Effector memory CD8-positive, alpha-beta T cell (primary cell): ENCODE data around the gene LHFPL3.
"Not testable (repeated sequence)": the region's sequence is repeated elsewhere in the genome, so short reads cannot be mapped to it uniquely, and the experiment has no call there.

Source experiments
- ATAC-seq: fragments of 150-1000 bp; cut with Tn5 transposase; replicated peaks from 2 replicates; pipeline ENCODE4 v1.10.0; 2021; ENCODE audit warnings: mild to moderate bottlenecking, moderate library complexity
- DNase-seq, 3 experiments: peaks; one replicate each; pipeline ENCODE4 v3.0.0; 2021
- H3K27ac Mint-ChIP-seq, 2 donors: one replicate each; pipeline ENCODE4 v1.8.0; 2022; ENCODE audit warnings: mild to moderate bottlenecking in 2 of 2, mixed read lengths in 2 of 2, moderate library complexity in 2 of 2
- H3K27me3 Mint-ChIP-seq, 2 donors: one replicate each; pipeline ENCODE4 v1.8.0; 2022; ENCODE audit warnings: mixed read lengths in 2 of 2
- H3K36me3 Mint-ChIP-seq: one replicate; pipeline ENCODE4 v1.8.0; 2022; ENCODE audit warnings: mild to moderate bottlenecking, moderate library complexity, mixed read lengths; ENCODE audit not compliant: insufficient read depth
- H3K4me1 Mint-ChIP-seq, 2 donors: one replicate each; pipeline ENCODE4 v1.8.0; 2022; ENCODE audit warnings: low read depth in 2 of 2, mixed read lengths in 2 of 2
- H3K4me3 Mint-ChIP-seq, 2 donors: one replicate each; pipeline ENCODE4 v1.8.0; 2022; ENCODE audit warnings: mild to moderate bottlenecking in 2 of 2, mixed read lengths in 2 of 2, moderate library complexity in 2 of 2
- H3K9me3 Mint-ChIP-seq, 2 donors: one replicate each; pipeline ENCODE4 v1.8.0; 2022; ENCODE audit warnings: mixed read lengths in 2 of 2

The LHFPL3 gene

DNA sequence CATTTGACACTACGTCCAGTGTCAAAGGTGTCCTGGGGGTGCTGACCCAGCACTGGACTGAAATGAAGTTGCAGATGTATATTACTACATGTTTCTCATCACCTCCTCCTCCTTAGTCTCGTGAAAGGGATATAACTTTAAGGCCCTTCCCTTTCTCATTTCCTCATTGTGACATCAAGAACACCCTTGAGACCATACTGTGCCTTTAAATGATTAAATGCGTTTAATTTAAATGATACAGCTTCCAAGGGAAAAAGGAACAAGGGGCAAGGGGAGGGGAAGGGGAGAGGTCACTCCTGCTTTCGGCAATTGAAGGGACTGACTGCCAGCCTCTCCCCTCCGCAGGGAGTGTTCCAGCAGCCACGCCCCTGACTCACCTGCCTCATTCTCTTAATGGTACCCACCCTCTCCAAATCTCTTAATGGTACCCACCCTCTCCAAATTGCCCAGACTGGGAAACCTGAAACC lies 605.2 kb downstream of the LHFPL3 start:
- no peaks in the 10 kb centered on the region for H3K27me3 Mint-ChIP-seq
- H3K27ac Mint-ChIP-seq = no peak overlapping the region

DNA sequence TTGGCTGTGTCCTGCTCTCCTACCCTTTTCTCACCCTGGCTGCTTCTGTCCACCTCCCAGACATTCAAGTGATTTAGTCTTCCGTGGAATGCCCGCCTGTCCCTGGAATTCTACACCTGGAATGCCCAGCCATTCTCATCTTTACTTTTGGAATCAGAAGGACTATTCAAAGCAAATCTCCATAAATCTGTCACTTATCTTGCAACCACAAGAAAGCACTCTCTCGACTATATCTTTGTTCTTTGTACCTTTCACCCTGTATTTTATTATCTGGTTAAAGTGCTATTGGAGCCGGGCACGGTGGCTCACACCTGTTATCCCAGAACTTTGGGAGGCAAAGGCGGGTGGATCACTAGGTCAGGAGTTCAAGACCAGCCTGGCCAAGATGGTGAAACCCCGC lies 606.3 kb downstream of the LHFPL3 start:
- Mint-ChIP-seq H3K4me1 (peaks cover 2 to 4% of the 10 kb centered on the region in 2 donors), H3K4me3 (no peak overlapping the region), H3K27me3 (no peaks in the 10 kb centered on the region), H3K9me3 (no peaks in the 10 kb centered on the region), H3K36me3 (no peaks in the 10 kb centered on the region), H3K27ac (peak overlapping the region in 1 of 2 donors; percentile 27)
- no peak for ATAC-seq
- no peak for DNase-seq

More for the DNA sequence above, 605.2 kb downstream of the LHFPL3 start:
- no peak overlapping the region for H3K4me3 Mint-ChIP-seq
- H3K9me3 Mint-ChIP-seq = no peaks in the 10 kb centered on the region
- no peak for DNase-seq
- no peak for ATAC-seq
- H3K36me3 Mint-ChIP-seq = no peaks in the 10 kb centered on the region
- peaks cover 0 to 2% of the 10 kb centered on the region in 2 donors for H3K4me1 Mint-ChIP-seq

DNA sequence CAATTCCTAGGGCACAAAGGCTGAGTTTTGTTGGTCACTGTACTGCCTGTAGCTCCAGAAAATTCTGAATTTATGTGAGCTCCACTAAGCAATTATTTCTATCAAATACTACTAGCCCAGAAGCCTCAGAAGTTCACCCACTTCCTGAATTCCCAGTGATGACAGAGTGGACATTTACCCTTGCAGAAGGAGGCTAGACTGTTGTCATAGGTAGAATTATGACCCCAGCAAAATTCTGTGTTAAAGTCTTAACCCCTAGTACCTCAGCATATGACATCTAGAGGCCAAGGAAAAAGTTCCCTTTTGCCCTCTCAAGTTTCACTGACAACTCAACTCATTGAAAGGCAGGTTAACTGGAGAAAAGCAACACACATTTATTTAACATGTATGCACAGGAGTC lies 606.9 kb downstream of the LHFPL3 start:
- Mint-ChIP-seq H3K9me3 (no peaks in the 10 kb centered on the region), H3K4me1 (peaks cover 2 to 4% of the 10 kb centered on the region in 2 donors), H3K27me3 (no peaks in the 10 kb centered on the region), H3K27ac (no peak overlapping the region), H3K36me3 (no peaks in the 10 kb centered on the region), H3K4me3 (no peak overlapping the region)
- no peak for ATAC-seq
- DNase-seq = no peak

DNA sequence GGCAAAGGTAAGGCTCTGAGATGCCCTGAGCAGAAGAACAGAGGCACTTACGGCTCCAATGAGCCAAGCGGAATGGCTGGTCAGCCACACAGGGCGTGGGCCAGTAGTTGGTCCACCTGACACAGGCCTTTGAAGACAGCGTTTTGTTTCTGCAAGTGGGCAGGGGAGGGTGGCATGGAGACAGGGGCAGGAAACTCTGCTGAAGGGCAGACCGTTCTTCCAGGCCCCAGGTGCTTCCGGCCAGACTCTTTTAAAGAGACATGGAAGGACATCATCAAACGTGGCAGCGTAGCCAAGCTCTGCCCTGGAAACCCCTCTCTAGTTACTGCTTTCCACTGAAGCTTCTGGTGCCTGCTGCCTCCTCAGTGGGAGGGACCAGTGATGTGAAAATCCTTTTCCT lies 608.1 kb downstream of the LHFPL3 start:
- ATAC-seq (no peak), DNase-seq (no peak)
- Mint-ChIP-seq H3K27me3 (no peaks in the 10 kb centered on the region), H3K36me3 (peaks cover 10% of the 10 kb centered on the region), H3K4me1 (peaks cover 10 to 16% of the 10 kb centered on the region in 2 donors), H3K27ac (no peak overlapping the region), H3K9me3 (no peaks in the 10 kb centered on the region), H3K4me3 (no peak overlapping the region)

DNA sequence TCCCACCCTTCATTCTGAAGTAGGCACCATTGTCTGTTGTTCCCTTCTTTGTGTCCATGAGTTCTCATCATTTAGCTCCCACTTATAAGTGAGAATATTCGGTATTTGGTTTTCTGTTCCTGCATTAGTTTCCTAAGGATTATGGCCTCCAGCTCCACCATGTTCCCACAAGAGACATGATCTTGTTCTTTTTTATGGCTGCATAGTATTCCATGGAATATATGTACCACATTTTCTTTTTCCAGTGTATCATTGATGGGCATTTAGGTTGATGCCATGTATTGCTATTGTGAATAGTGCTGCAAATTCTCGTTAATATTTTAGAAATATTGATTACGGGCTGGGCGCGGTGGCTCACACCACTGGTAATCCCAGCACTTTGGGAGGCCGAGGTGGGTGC lies 609.1 kb downstream of the LHFPL3 start:
- ATAC-seq, H3K27ac Mint-ChIP-seq, DNase-seq, H3K9me3 Mint-ChIP-seq, H3K4me3 Mint-ChIP-seq, H3K27me3 Mint-ChIP-seq: not testable (repeated sequence)
- peaks cover 19% of the 10 kb centered on the region for H3K36me3 Mint-ChIP-seq
- peaks cover 13 to 22% of the 10 kb centered on the region in 2 donors for H3K4me1 Mint-ChIP-seq

DNA sequence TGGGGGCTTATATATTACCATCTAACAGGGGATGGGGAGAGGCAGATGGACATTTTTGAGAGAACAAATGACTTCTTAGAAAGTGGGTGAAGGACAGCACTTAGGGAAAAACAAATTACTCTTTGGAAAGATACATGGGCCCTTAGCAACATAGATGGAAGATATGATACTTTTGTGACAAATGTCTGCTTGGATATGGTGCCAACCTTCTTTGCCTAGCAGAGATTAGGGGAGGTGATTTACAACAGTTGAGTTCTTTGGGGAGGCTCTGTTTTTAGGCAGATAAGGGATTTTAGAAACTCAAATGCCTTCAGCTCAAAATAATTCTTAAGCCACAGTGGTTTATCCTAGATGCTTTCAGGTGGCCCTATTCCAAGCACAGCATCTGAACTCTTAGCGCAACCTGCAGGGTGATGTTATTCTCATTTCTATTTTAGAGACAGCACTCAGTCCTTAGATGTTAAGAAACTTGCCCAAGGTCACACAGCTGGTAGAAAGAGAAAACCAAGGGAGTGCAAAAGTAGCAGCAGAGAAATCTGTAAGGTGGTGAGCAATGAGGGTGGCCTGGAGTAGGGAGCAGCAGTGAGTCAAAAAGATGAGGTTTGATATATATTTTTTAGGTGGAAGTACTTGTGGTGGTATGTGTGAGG lies 610.5 kb downstream of the LHFPL3 start:
- Mint-ChIP-seq H3K27ac (peak overlapping the region; percentile 5 to 13), H3K27me3 (no peaks in the 10 kb centered on the region), H3K36me3 (peaks cover 30% of the 10 kb centered on the region), H3K4me3 (no peak overlapping the region), H3K4me1 (peaks cover 18 to 29% of the 10 kb centered on the region in 2 donors), H3K9me3 (no peaks in the 10 kb centered on the region)
- ATAC-seq = no peak
- DNase-seq = no peak

DNA sequence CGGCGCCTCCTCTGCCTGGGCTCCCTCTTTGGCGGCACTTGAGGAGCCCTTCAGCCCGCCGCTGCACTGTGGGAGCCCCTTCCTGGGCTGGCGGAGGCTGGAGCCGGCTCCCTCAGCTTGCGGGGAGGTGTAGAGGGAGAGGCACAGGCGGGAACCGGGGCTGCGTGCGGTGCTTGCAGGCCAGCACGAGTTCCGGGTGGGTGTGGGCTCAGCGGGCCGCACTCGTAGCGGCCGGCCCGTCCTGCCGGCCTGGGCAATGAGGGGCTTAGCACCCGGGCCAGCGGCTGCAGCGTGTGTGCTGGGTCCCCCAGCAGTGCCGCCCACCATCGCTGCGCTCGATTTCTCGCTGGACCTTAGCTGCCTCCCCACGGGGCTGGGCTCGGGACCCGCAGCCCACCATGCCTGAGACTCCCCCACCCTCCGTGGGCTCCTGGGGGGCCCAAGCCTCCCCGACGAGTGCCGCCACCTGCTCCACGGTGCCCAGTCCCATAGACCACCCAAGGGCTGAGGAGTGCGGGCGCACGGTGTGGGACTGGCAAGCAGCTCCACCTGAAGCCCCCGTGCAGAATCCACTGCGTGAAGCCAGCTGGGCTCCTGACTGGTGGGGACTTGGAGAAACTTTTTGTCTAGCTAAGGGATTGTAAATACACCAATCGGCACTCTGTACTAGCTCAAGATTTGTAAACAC lies 611.8 kb downstream of the LHFPL3 start:
- ATAC-seq (no peak), DNase-seq (no peak)
- H3K27me3 Mint-ChIP-seq = no peaks in the 10 kb centered on the region
- H3K4me3 Mint-ChIP-seq = peak overlapping the region; percentile 95 to 96
- peaks cover 29 to 40% of the 10 kb centered on the region in 2 donors for H3K4me1 Mint-ChIP-seq
- no peaks in the 10 kb centered on the region for H3K9me3 Mint-ChIP-seq
- peaks cover 43% of the 10 kb centered on the region for H3K36me3 Mint-ChIP-seq
- peak overlapping the region; percentile 100 for H3K27ac Mint-ChIP-seq

DNA sequence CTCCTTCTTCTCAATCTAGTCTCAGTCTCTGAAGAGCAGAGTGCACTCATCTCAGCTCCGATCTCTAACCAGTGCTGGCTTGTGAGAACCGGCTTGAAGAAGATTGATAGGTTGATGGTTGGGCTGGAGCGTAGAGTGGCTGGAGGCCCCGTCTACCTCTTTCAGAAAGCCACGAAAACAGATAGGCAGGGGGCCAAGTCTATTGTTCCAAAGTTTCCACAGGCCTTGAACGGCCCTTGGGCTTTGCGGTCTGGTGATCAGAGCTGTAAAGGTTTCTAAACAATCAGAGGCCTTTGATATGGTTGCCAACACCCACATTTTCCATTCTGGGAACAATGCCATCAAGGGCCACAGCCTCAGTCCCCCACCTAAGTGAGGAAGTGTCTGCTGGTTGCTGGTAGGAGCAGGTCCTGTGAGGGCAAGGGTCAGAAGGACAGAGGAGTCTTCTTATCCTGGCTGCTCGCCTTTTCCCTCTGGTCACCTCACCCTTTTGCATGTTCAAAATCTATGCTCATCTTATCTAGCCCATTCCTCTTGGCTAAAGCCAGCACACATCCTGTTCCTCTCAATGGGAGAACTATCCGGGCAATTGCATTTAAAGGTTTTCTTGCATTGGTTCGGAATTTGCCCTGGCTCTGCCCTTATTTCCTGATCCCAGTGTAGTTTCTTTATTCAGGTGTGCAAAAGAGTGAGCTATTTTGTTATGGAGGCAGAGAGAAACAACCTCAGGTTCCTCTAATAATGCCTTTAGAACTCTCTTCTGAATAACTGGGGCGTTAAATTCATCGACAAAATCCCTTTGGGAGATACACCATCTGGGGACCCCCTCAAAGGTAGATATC lies 615.3 kb downstream of the LHFPL3 start:
- Mint-ChIP-seq H3K36me3 (peaks cover 56% of the 10 kb centered on the region), H3K4me3 (peak overlapping the region; percentile 95 to 96), H3K27me3 (no peaks in the 10 kb centered on the region), H3K4me1 (peaks cover 38 to 53% of the 10 kb centered on the region in 2 donors), H3K27ac (peak overlapping the region; percentile 100), H3K9me3 (no peaks in the 10 kb centered on the region)
- DNase-seq (peak; percentile 53 to 62 (median 55)), ATAC-seq (peak; percentile 26)

DNA sequence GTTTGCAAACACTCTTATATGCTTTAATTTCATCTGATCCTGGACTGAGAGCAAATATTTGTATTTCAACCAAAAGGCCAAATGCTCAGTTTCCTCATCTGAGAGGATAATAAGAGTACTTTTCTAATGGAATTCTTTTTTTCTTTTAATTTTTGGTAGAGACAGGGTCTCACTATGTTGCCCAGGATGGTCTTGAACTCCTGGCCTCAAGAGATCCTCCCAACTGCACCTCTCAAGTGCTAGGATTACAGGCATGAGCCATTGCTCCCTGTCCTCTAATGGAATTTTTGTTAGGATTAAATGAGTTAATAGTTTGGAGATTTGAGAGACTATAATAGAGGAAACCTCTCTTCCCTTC lies 617.2 kb downstream of the LHFPL3 start:
- peaks cover 38 to 48% of the 10 kb centered on the region in 2 donors for H3K4me1 Mint-ChIP-seq
- peak overlapping the region; percentile 95 to 96 for H3K4me3 Mint-ChIP-seq
- H3K9me3 Mint-ChIP-seq = no peaks in the 10 kb centered on the region
- ATAC-seq (no peak), DNase-seq (no peak)
- H3K27me3 Mint-ChIP-seq = no peaks in the 10 kb centered on the region
- peaks cover 55% of the 10 kb centered on the region for H3K36me3 Mint-ChIP-seq
- peak overlapping the region; percentile 100 for H3K27ac Mint-ChIP-seq

DNA sequence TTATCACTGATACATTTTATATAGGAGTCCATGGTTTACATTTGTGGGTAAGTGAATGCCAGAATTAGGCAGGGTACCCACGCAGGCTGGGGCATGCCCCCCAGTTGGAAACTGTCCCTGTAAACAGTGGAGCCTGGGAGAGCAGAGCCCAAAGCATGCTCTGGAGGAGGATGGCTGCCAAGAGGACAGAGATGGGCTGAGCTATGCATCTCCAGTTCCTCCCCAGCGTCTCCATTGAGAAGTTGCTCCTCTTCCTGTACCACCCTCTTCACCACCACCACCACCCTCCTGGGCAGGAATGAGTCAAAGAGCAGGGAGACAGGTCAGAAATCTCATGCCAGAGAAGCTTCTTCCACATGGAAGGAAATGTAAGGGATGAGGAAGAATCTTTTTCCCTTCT lies 617.9 kb downstream of the LHFPL3 start:
- no peaks in the 10 kb centered on the region for H3K27me3 Mint-ChIP-seq
- H3K9me3 Mint-ChIP-seq = no peaks in the 10 kb centered on the region
- ATAC-seq (no peak), DNase-seq (no peak)
- H3K27ac Mint-ChIP-seq = peak overlapping the region; percentile 100
- H3K4me1 Mint-ChIP-seq = peaks cover 31 to 40% of the 10 kb centered on the region in 2 donors
- peak overlapping the region in 1 of 2 donors; percentile 12 for H3K4me3 Mint-ChIP-seq
- peaks cover 48% of the 10 kb centered on the region for H3K36me3 Mint-ChIP-seq

DNA sequence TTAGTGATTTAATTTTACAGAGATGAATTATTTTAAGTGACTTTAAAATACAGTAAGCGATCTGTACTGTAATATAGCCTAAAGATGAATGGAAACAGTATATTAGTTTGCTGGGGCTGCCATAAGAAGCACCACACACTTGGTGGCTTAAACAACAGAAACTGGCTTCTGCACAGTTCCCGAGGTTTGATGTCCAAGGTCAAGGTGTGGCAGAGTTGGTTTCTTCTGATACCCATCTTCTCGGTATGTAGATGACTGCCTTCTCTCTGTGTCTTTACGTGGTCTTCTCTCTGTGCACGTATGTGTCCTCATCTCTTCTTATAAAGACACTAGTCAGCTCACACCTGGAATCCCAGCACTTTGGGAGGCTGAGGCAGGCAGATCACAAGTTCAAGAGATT lies 621.6 kb downstream of the LHFPL3 start:
- DNase-seq = no peak
- H3K4me1 Mint-ChIP-seq = peaks cover 11 to 15% of the 10 kb centered on the region in 2 donors
- no peak overlapping the region for H3K4me3 Mint-ChIP-seq
- no peak for ATAC-seq
- H3K36me3 Mint-ChIP-seq = peaks cover 14% of the 10 kb centered on the region
- H3K27me3 Mint-ChIP-seq = no peaks in the 10 kb centered on the region
- H3K9me3 Mint-ChIP-seq = no peaks in the 10 kb centered on the region
- H3K27ac Mint-ChIP-seq = no peak overlapping the region

DNA sequence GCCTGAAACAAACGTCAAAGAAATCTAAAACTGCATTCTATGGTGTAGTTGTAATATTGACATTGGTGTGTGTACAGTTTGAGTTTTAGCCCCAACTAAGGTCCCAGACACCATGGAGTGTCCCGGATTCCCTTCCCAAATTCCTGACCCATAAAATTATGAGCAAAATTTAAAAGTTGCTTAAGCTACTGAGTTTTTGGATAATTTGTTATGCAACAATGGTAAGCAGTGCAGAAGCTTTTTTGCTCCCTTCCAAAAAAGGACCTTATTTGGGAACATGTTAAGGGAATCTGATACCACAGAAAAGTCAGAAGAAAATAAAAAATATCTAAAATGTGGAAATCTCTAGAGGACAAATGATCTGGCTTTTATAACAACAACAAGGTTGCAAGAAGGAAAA lies 622.4 kb downstream of the LHFPL3 start:
- no peak for DNase-seq
- Mint-ChIP-seq H3K27me3 (no peaks in the 10 kb centered on the region), H3K27ac (no peak overlapping the region), H3K36me3 (peaks cover 6% of the 10 kb centered on the region), H3K9me3 (no peaks in the 10 kb centered on the region), H3K4me3 (no peak overlapping the region), H3K4me1 (peaks cover 10% of the 10 kb centered on the region in 2 donors)
- ATAC-seq = no peak

DNA sequence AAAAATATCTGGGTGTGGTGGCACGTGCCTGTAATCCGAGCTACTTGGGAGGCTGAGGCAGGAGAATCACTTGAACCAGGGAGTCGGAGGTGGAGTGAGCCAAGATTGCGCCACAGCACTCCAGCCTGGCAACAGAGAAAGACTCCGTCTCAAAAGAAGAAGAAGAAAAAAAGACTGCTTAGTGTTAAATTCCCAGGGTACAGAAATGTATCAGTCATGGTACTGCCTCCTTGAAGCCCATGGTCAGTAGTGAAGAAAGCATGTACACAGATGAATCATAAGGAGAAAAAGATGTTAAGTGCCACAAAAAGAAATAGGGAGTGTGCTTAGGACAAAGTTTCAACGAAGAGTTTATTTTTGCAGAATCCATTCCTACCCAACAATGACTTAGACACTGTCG lies 623.1 kb downstream of the LHFPL3 start:
- no peak overlapping the region for H3K4me3 Mint-ChIP-seq
- DNase-seq = no peak
- H3K36me3 Mint-ChIP-seq = no peaks in the 10 kb centered on the region
- no peaks in the 10 kb centered on the region for H3K9me3 Mint-ChIP-seq
- no peaks in the 10 kb centered on the region for H3K27me3 Mint-ChIP-seq
- no peak overlapping the region for H3K27ac Mint-ChIP-seq
- ATAC-seq = no peak
- H3K4me1 Mint-ChIP-seq = peaks cover 7 to 10% of the 10 kb centered on the region in 2 donors
